Left colon (tissue), 2 donors: ENCODE data around the gene ZNF853. TPM values are rescaled to one million over a fixed set of nuclear protein-coding genes. Genes with fewer than 3 reads are reported as not detected.
"Not testable (repeated sequence)": the region's sequence is repeated elsewhere in the genome, so short reads cannot be mapped to it uniquely, and the experiment has no call there.

Experiments used
- ATAC-seq: fragments of 200-7000 bp; cut with Tn5 transposase; one replicate; pipeline ENCODE4 v1.9.1; 2020; ENCODE audit warnings: mild to moderate bottlenecking, moderate library complexity
- DNase-seq, 2 donors: peaks; one replicate each; pipeline ENCODE4 v3.0.0-alpha.2; 2020
- intact Hi-C, 2 donors: fragments of 100-400 bp; cut with DNase I in 1 of 2; cut with micrococcal nuclease in 1 of 2; formaldehyde crosslinking; loops; one replicate each; pipeline versions ENCODE4 v1.11.2 to v1.14.0; 2022; cut with DNase I, micrococcal nuclease
- long read RNA-seq: library from polyadenylated mRNA; unstranded; transcript quantifications from one replicate; pipeline ENCODE4 v2.0.0, GENCODE V29; 2021
- total RNA-seq, 2 donors: library from RNA; stranded (reverse); fragmentation: NEBNext Ultra II Directional; extraction: Animal tissue kit (Norgen Biotek cat#: 25700); gene quantifications; one replicate each; pipeline ENCODE4 v1.2.1, GENCODE V29; 2021
- donor health status: DM: no; HTN: no; CAD: no.
- donor health status: DM: yes; HTN: yes; CAD: no.

ZNF853 gene
- 1 to 10 TPM in 1 of 2 donors, under 1 TPM in 1; 0.79 to 2.9 TPM for total RNA-seq
- long read RNA-seq, partial matches to known transcripts: 3 of 3 reads
- long read RNA-seq, other reads (novel, unspliced or antisense): 0 of 3 reads

- DNase-seq (no peak), ATAC-seq (no peak)
- intact Hi-C loops: no loop called here
Observed at GRCh38 chr7:6614953-6615722, at the start of gene ZNF853. Gene ZNF853, plus strand, starts transcription at chr7:6615610. Its CDS starts 565 bp downstream, at chr7:6616175.

DNA sequence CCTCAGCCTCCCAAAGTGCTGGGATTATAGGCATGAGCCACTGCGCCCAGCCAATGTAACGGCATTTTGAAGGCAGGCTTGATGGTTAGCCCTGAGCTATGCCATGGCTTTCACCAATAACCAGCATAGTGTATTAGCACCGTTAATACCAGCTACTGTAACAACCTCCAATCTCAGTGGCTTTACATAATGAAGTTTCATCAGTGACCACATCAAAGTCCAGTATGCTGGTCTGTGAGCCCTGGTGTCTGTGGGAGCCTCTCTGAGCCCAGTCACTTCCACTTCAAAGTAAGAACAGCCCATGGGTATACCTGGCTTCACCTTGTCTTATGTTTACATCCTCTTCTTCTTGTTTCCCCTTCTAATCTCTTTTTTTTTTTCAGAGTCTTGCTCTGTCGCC lies 49.8 kb upstream of the ZNF853 start:
- no peak for ATAC-seq
- intact Hi-C loops: no loop called here
- DNase-seq: no peak

- ATAC-seq (no peak), DNase-seq (no peak)
- intact Hi-C loops: no loop called here
Observed at GRCh38 chr7:6567886-6568285, 47.5 kb upstream of the ZNF853 start.

DNA sequence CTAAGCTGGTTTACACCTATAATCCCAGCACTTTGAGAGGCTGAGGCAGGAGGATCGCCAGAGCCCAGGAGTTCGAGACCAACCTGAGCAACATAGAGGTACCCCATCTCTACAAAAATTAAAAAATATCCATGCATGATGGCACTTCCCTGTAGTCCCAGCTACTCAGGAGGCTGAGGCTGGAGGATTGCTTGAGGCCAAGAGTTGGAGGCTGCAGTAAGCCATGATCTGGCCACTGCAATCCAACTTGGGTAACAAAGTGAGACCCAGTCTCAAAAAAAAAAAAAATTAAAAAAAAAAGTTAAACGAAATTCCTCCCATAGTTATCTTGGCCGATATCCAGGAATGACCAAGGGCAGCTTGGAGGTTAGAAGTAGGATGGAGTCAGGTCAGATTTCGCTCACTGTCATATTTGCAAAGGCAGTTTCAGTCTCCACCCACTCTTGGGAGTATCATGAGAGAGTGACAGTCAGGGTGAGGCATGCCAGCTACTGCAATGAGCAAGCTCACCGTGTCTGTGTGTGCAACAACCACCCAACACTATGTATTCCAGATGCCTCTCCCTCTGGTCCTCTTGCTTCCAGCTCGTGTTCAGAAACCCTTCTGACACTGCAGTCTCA lies 44.1 kb upstream of the ZNF853 start:
- ATAC-seq: no peak
- DNase-seq: no peak
- intact Hi-C loops: no loop called here

DNA sequence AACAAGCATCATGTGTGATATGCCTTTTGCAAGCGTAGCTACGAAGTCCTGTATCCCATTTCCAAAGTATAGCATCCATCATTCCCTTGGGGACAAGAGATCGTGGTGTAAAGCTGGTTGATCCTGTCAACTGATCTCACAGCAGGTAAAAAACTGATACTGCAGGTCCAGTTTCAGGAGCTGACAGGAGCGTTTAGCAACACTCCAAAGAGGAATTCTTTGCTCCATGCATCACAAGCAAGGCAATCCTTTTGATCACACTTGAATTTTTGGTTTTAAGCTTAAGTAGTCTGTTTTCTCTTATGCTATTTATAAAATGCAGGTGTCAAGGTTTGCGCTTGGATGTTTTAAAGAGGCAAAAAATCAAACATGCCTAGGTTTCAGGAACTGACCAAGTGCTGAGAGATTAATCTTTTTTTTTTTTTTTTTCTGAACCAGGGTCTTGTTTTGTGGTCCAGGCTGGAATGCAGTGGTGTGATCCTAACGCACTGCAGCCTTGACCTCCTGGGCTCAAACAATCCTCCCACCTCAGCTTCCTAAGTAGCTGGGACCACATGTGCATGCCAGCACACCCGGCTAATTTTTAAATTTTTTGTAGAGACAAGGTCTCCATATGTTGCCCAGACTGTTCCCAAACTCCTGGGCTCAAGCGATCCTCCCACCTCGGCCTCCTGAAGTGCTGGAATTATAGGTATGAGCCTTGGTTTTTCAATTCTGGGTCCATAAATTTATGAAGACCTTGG lies 40.0 kb upstream of the ZNF853 start:
- DNase-seq (no peak), ATAC-seq (no peak)
- intact Hi-C loops: no loop called here

DNA sequence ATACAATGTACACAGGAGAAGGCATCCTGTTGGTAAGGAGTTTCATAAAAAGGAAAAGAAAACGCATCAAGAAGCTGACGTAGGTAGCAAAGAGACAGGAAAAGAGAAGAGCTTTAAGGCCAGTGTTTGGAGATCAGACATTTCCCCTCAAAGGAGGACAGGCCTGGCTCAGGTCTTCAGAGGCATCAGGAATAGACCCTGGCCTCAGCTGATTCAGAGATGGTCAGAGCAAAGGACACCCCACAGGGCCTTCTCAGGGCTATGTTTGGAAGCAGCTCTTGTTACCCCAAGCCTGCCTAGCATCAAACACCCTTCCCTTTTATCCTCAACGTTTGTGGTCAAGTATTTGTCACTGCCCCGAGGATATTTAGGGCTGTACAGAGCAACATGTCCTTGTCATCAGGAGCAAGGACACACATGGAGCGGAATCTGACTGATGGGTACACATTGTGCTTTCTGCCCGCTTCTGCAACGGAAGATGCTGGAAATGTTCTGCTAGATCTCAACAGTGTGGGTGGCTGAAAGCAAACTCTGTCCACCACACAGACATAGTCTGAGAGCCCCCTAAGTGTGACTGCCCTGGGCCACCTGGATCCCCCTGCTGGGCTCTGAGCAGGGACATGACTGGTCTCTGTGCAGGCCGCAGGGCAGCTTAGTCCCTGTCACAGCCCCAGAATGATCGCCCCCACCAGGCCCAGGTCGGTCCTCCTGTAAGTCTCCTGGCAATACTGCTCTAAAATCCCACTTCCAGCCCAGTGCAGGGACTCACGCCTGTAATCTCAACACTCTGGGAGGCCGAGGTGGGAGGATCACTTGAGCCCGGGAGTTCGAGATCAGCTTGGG lies 39.2 kb upstream of the ZNF853 start:
- intact Hi-C loops: no loop called here
- no peak for ATAC-seq
- DNase-seq: peak in 1 of 2 donors; percentile 17

DNA sequence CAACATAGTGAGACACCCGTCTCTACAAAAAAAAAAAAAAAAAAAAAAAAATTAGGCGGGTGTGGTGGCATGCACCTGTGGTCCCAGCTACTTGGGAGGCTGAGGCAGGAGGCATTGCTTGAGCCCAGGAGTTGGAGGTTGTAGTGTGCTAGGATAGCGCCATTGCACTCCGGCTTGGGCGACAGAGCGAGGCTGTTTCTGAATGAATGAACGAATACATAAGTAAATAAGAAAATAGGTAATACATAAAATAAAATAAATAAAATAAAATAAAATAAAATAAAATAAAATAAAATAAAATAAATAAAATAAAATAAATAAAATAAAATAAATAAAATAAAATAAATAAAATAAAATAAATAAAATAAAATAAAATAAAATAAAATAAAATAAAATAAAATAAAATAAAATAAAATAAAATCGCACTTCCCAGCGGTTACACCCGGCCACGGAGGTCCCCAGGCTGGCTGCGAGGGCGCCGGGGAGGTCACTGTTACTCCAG lies 38.5 kb upstream of the ZNF853 start:
- intact Hi-C loops, ATAC-seq: not testable (repeated sequence)
- peak in 1 of 2 donors; percentile 21 for DNase-seq

DNA sequence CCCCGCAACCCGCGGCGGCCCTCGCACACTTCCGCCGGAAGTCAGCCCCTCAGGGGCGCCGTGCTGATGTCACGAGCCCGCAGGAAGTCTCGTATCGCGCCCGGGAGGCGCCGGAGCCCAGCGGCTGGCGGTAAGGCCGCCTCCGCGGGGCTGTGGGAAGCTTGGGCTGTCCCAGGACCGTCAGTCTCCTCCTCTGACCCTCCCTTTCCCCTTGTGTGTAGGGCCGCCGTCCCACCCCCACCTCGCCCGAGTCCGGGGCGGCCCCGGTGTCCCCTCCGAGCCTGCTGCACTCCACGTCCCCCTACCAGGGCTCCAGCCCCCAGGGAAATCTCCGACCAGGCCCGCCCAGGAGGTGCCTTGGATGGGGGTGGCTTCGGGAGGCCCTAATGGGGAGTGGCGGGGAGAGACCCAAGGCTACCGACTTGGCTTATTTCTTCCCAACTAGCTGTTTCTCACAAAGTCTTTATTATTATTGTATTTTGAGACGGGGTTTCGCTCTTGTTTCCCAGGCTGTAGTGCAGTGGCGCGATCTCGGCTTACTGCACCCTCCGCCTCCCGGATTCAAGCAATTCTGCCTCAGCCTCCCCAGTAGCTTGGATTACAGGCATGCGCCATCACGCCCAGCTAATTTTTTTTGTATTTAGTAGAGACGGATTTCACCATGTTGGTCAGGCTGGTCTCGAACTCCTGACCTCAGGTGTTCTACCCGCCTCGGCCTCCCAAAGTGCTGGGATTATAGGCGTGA lies 37.9 kb upstream of the ZNF853 start, which contains the start of gene ZDHHC4:
ZDHHC4 (plus strand) TSS at position 86 of the 745 bp plus-strand sequence. CDS start 3,108 bp downstream, outside the sequence.
- intact Hi-C loops: no loop called here
- DNase-seq (peak; percentile 88 to 92), ATAC-seq (peak; percentile 99)

GRCh38 chr7:6578114-6579084 lies 37.0 kb upstream of the ZNF853 start:
- DNase-seq (peak in 1 of 2 donors; percentile 30), ATAC-seq (no peak)
- intact Hi-C loops: no loop called here

- intact Hi-C loops: no loop called here
- no peak for DNase-seq
- no peak for ATAC-seq
Observed at GRCh38 chr7:6579446-6579845, 36.0 kb upstream of the ZNF853 start.

DNA sequence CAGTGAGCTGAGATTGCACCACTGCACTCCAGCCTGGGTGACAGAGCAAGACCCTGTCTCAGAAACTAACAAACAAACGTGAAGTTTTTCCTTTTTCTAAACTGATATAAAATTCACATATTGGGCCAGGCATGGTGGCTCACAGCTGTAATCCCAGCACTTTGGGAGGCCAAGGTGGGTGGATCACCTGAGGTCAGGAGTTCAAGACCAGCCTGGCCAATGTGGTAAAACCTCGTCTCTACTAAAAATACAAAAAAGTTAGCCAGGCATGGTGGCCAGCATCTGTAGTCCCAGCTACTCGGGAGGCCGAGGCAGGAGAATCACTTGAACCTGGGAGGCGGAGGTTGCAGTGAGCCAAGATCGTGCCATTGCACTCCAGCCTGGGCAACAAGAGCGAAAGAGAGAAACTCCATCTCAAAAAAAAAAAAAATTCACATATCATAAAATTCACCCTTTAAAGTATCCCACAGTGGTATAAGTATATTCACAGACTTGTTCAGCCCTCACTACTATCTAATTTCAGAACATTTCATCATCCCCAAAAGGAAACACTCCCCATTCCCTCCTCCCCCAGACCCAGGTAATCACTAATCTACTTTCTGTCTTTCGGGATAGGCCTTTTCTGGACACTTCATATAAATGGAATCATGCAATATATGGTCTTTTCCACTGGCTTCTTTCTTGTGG lies 29.5 kb upstream of the ZNF853 start:
- intact Hi-C loops, DNase-seq, ATAC-seq: not testable (repeated sequence)

DNA sequence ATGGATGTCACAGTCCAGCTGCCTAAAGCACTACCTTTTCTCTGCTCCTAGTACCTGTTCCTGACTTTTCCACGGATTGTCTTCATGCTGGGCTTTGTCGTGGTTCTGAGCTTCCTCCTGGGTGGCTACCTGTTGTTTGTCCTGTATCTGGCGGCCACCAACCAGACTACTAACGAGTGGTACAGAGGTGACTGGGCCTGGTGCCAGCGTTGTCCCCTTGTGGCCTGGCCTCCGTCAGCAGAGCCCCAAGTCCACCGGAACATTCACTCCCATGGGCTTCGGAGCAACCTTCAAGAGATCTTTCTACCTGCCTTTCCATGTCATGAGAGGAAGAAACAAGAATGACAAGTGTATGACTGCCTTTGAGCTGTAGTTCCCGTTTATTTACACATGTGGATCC lies 26.8 kb upstream of the ZNF853 start:
- DNase-seq: no peak
- no peak for ATAC-seq
- intact Hi-C loops: no loop called here

DNA sequence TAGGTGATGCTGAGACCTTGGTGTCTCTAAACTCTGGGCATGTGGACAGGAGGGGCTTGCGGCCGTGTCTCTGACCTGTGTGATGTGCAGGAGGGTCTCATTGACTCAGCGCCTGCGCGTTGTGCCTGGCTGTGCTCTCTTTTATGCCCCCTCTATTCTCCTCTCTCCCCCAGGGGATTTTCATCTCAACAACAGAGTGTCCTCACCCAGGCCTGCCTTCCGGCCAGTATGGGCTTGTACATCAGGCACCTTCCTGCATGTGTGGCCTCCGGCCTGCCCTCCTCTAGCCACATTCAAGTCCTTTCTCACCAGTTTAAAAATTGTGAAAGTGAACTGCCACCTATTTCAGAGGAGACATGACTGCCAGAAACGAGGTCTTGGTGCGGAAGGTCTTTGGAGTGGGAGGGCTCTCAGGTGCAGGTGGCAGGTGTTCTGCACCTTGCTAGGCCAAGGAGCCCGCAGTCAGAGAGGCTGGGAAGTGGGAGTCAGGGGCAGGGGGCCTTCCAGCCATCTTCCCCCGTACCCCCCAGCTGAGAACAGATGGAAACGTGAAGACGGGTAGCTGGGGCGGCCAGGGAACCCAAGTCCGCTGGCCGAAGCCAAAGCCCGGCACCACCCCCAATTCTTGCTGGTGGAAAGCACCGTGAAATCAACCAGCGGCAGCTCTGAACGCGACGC lies 26.1 kb upstream of the ZNF853 start:
- ATAC-seq: no peak
- intact Hi-C loops: no loop called here
- DNase-seq: no peak

DNA sequence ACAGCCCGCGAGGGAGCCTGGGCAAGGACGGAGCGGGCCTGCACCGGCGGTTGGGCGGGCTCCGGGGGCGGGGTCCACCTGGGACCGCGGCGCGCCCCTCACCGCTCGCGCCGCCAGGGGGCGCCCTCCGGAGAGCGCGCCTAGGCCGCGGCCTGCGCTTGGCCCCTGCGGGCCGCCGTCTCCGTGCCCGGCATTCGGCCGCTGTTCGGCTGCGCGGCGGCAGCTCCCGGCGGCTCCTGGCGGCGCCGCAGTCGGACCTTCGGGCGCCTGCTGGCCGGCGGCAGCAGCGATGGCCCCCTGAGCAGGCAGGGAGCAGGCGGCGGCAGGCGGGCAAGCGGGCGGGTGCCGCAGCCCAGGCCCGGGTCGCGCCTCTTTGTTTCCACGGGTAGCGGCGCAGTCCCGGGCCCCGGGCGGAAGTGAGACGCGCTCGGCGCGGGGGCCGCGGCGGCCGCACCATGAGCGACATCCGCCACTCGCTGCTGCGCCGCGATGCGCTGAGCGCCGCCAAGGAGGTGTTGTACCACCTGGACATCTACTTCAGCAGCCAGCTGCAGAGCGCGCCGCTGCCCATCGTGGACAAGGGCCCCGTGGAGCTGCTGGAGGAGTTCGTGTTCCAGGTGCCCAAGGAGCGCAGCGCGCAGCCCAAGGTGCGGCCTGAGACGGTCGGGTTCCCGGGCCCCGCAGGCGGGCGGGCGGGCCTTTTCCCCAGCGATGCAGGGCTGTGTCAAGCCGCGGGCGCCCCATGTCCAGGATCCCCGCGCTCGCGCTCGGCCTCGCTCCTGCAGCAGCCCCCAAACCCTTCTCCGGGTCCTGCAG lies 25.4 kb upstream of the ZNF853 start, which contains the start of gene INTS15:
INTS15 (plus strand) TSS at position 193 of the 816 bp plus-strand sequence; CDS start at position 456, 263 bp downstream.
- peak; percentile 55 to 86 for DNase-seq
- intact Hi-C loops: no loop called here
- peak; percentile 87 for ATAC-seq
